PFSK-1 (cell line): ENCODE data around the gene LITAF.

Source experiments
- FOXP2 ChIP-seq: optimal IDR thresholded peaks from 2 replicates; pipeline ENCODE3; 2011; ENCODE audit warnings: borderline replicate concordance, control low read depth, inconsistent platforms; ENCODE audit not compliant: insufficient read depth; ENCODE audit errors: extremely low read length, extremely low read depth
- POLR2AphosphoS5 ChIP-seq: IDR thresholded peaks from 2 replicates; pipeline ENCODE4 v1.6.1; 2012; ENCODE audit warnings: low read depth, mild to moderate bottlenecking, control low read depth, low read length, moderate library complexity
- SIN3A ChIP-seq: IDR thresholded peaks from 2 replicates; pipeline ENCODE4 v1.6.1; 2012; ENCODE audit warnings: mild to moderate bottlenecking, low read length, moderate library complexity, borderline replicate concordance; ENCODE audit not compliant: insufficient read depth
- TAF1 ChIP-seq: IDR thresholded peaks from 2 replicates; pipeline ENCODE4 v1.6.1; 2012; ENCODE audit warnings: low read length, control low read depth, borderline replicate concordance; ENCODE audit not compliant: insufficient read depth
- TF ChIP-seq, protein P1 (sequence below), 2 experiments: IDR thresholded peaks; 2 replicates each; pipeline versions ENCODE4 v1.6.1 to v1.8.0; 2011 to 2012; ENCODE audit warnings: low read depth in 2 of 2, low read length in 2 of 2, control low read depth in 1 of 2, inconsistent platforms in 1 of 2, mild to moderate bottlenecking in 1 of 2, moderate library complexity in 1 of 2; ENCODE audit not compliant: insufficient read depth in 1 of 2

The LITAF gene

DNA sequence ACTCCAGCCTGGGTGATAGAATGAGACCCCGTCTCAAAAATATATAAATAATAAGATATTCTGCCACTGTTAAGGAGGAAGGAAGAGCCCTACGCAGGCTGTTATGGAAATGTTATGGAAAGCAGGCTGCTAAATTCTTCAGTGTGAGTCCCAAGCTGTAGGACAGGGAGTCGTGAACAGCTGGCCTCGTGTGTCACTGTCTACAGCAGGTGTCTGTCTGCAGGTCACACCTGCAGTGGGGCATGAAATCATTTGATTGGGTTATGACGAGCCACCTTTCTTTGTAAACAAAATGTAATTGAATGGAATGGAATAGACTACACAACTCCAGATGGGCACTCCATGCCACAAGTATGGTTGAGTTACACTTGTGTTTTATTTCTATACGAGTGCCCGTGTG, 15.6 kb upstream of the LITAF start:
- TF ChIP-seq TAF1 (no peak), SIN3A (no peak), POLR2AphosphoS5 (no peak), FOXP2 (no peak)
- TF ChIP-seq, protein P1, sequence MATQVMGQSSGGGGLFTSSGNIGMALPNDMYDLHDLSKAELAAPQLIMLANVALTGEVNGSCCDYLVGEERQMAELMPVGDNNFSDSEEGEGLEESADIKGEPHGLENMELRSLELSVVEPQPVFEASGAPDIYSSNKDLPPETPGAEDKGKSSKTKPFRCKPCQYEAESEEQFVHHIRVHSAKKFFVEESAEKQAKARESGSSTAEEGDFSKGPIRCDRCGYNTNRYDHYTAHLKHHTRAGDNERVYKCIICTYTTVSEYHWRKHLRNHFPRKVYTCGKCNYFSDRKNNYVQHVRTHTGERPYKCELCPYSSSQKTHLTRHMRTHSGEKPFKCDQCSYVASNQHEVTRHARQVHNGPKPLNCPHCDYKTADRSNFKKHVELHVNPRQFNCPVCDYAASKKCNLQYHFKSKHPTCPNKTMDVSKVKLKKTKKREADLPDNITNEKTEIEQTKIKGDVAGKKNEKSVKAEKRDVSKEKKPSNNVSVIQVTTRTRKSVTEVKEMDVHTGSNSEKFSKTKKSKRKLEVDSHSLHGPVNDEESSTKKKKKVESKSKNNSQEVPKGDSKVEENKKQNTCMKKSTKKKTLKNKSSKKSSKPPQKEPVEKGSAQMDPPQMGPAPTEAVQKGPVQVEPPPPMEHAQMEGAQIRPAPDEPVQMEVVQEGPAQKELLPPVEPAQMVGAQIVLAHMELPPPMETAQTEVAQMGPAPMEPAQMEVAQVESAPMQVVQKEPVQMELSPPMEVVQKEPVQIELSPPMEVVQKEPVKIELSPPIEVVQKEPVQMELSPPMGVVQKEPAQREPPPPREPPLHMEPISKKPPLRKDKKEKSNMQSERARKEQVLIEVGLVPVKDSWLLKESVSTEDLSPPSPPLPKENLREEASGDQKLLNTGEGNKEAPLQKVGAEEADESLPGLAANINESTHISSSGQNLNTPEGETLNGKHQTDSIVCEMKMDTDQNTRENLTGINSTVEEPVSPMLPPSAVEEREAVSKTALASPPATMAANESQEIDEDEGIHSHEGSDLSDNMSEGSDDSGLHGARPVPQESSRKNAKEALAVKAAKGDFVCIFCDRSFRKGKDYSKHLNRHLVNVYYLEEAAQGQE (IDR thresholded peaks at IDR 0.05; ENCODE audit: insufficient read depth in 1 of 2, low read depth in 2 of 2, low read length in 2 of 2), result no peak

DNA sequence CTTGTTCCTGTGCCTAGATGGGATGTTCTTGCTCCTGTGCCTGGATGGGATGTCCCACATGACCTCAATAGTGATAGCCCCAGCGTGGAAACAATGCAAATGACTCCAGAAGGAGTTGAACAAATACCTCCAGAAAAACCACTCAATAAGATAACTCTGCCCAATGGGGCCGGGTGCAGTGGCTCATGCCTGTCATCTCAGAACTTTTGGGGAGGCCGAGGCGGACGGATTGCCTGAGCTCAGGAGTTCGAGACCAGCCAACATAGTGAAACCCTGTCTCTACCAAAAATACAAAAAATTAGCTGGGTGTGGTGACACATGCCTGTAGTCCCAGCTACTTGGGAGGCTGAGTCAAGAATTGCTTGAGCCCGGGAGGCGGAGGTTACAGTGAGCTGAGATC, 15.2 kb upstream of the LITAF start:
- TF ChIP-seq POLR2AphosphoS5 (no peak), SIN3A (no peak), TAF1 (no peak), FOXP2 (no peak)
- TF ChIP-seq, protein P1 (IDR thresholded peaks at IDR 0.05; ENCODE audit: insufficient read depth in 1 of 2, low read depth in 2 of 2, low read length in 2 of 2), result no peak

DNA sequence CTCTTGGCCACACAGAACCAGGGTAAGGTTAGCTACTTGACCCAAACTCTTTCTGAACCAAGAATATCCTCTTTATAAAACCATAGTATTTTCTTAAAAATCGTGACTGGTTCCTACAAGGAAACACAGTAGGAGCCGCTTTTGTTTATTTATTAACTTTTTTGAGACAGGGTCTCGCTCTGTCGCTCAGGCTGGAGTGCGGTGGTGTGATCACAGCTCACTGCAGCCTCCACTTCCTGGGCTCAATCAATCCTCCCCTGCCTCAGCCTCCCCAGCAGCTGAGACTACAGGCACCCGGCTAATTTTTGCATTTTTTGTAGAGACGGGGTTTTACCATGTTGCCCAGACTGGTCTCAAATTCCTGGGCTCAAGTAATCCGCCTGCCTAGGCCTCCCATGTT, 14.7 kb upstream of the LITAF start:
- TF ChIP-seq POLR2AphosphoS5 (no peak), FOXP2 (no peak), TAF1 (no peak), SIN3A (no peak)
- TF ChIP-seq, protein P1 (IDR thresholded peaks at IDR 0.05; ENCODE audit: insufficient read depth in 1 of 2, low read depth in 2 of 2, low read length in 2 of 2), result no peak

DNA sequence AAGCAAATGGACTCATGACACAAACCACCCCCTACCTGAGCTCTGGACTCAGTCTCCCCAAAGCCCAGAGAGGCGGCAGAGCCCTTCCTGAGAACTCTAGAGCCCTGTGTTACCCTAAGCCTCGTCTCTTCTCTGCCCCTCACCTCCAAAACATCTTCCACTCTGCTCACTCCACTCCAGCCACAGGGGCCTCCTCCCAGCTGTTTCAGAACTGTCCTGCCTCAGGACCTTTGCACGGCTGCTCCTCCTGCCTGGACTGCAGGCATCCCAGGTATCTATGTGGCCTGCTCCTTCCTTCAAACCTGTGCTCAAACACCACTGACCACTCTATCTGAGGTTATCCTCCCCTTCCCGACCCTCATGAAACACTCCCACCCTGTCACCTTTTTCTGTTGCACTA, 12.9 kb upstream of the LITAF start:
- TF ChIP-seq, protein P1 (IDR thresholded peaks at IDR 0.05; ENCODE audit: insufficient read depth in 1 of 2, low read depth in 2 of 2, low read length in 2 of 2), result no peak
- TF ChIP-seq TAF1, result no peak
- no peak for TF ChIP-seq FOXP2
- no peak for TF ChIP-seq POLR2AphosphoS5
- TF ChIP-seq SIN3A, result no peak
